Measurements from ENCODE around the gene SNED1.

The SNED1 gene

GRCh38 chr2:240991378-240992263 lies 6.8 kb upstream of the SNED1 start:
- in situ Hi-C loops (cut with MboI; ENCODE audit: low sequenced_read_pairs): no loop called here

- in situ Hi-C loops (cut with MboI; ENCODE audit: low sequenced_read_pairs): no loop called here
Measured at GRCh38 chr2:240992572-240993291, 5.7 kb upstream of the SNED1 start.

- in situ Hi-C loops (cut with MboI; ENCODE audit: low sequenced_read_pairs): no loop called here
Measured at GRCh38 chr2:240993446-240994170, 4.8 kb upstream of the SNED1 start.

- in situ Hi-C loops (cut with MboI; ENCODE audit: low sequenced_read_pairs): no loop called here
Measured at GRCh38 chr2:240994171-240994896, 4.1 kb upstream of the SNED1 start.

- in situ Hi-C loops (cut with MboI; ENCODE audit: low sequenced_read_pairs): no loop called here
Measured at GRCh38 chr2:240995041-240996021, 3.1 kb upstream of the SNED1 start.

- in situ Hi-C loops (cut with MboI; ENCODE audit: low sequenced_read_pairs): no loop called here
Measured at GRCh38 chr2:240996161-240996833, 2.1 kb upstream of the SNED1 start.

- in situ Hi-C loops (cut with MboI; ENCODE audit: low sequenced_read_pairs): no loop called here
Measured at GRCh38 chr2:240996834-240997140, 1.6 kb upstream of the SNED1 start.

GRCh38 chr2:240997141-240997855 lies 1.1 kb upstream of the SNED1 start:
- in situ Hi-C loops (cut with MboI; ENCODE audit: low sequenced_read_pairs): no loop called here

GRCh38 chr2:240998706-240998994 lies 232 bp downstream of the SNED1 start:
- in situ Hi-C loops (cut with MboI; ENCODE audit: low sequenced_read_pairs): no loop called here

- in situ Hi-C loops (cut with MboI; ENCODE audit: low sequenced_read_pairs): no loop called here
Measured at GRCh38 chr2:240998995-240999791, 775 bp downstream of the SNED1 start.

- in situ Hi-C loops (cut with MboI; ENCODE audit: low sequenced_read_pairs): no loop called here
Measured at GRCh38 chr2:240999873-241000541, 1.6 kb downstream of the SNED1 start.

GRCh38 chr2:241000831-241001321 lies 2.5 kb downstream of the SNED1 start:
- in situ Hi-C loops (cut with MboI; ENCODE audit: low sequenced_read_pairs): no loop called here

GRCh38 chr2:241001413-241002274 lies 3.2 kb downstream of the SNED1 start:
- in situ Hi-C loops (cut with MboI; ENCODE audit: low sequenced_read_pairs): no loop called here

GRCh38 chr2:241002275-241003046 lies 4.0 kb downstream of the SNED1 start:
- in situ Hi-C loops (cut with MboI; ENCODE audit: low sequenced_read_pairs): no loop called here

GRCh38 chr2:241003047-241003360 lies 4.6 kb downstream of the SNED1 start:
- in situ Hi-C loops (cut with MboI; ENCODE audit: low sequenced_read_pairs): no loop called here

GRCh38 chr2:241003369-241003768 lies 5.0 kb downstream of the SNED1 start:
- in situ Hi-C loops (cut with MboI; ENCODE audit: low sequenced_read_pairs): no loop called here
